HG02885 (cell line): ENCODE results near the gene COLQ.
"Not testable (repeated sequence)": the region's sequence is repeated elsewhere in the genome, so short reads cannot be mapped to it uniquely, and the experiment has no call there.

Experiments used
- ATAC-seq: cut with Tn5 transposase; IDR thresholded peaks from one replicate; pipeline ENCODE4 v1.9.1; 2021; ENCODE audit warnings: mild to moderate bottlenecking; ENCODE audit not compliant: unreplicated experiment, poor library complexity

Gene COLQ

GRCh38 chr3:15433531-15433930 lies 88.0 kb downstream of the COLQ start:
- ATAC-seq = no peak

- ATAC-seq = no peak
These were observed 90.2 kb downstream of the COLQ start for GRCh38 chr3:15431256-15431837.

GRCh38 chr3:15430624-15431023 lies 90.9 kb downstream of the COLQ start:
- ATAC-seq = no peak

GRCh38 chr3:15429080-15429479 lies 92.4 kb downstream of the COLQ start:
- no peak for ATAC-seq

- ATAC-seq = no peak
These were observed 93.0 kb downstream of the COLQ start for GRCh38 chr3:15428539-15428938.

- no peak for ATAC-seq
These were observed 93.5 kb downstream of the COLQ start for GRCh38 chr3:15427981-15428380.

GRCh38 chr3:15427182-15427880 lies 94.2 kb downstream of the COLQ start, which contains the start of the genes EAF1 and METTL6:
EAF1 (plus strand) TSS chr3:15427598; CDS start chr3:15427780, 182 bp downstream.
METTL6 (minus strand) TSS chr3:15427544; CDS start chr3:15426511, 1,033 bp downstream.
- ATAC-seq = peak; percentile 89

- no peak for ATAC-seq
These were observed 94.9 kb downstream of the COLQ start for GRCh38 chr3:15426579-15427118.

GRCh38 chr3:15420871-15421270 lies 100.6 kb downstream of the COLQ start:
- ATAC-seq = no peak

GRCh38 chr3:15410966-15411365 lies 110.5 kb downstream of the COLQ start:
- ATAC-seq = not testable (repeated sequence)

- ATAC-seq = no peak
These were observed 111.7 kb downstream of the COLQ start for GRCh38 chr3:15409774-15410173.

GRCh38 chr3:15409239-15409638 lies 112.3 kb downstream of the COLQ start:
- no peak for ATAC-seq

GRCh38 chr3:15405448-15406050 lies 116.0 kb downstream of the COLQ start:
- no peak for ATAC-seq

- ATAC-seq = no peak
These were observed 116.7 kb downstream of the COLQ start for GRCh38 chr3:15404767-15405166.

- no peak for ATAC-seq
These were observed 117.5 kb downstream of the COLQ start for GRCh38 chr3:15403965-15404364.

- ATAC-seq = no peak
These were observed 118.0 kb downstream of the COLQ start for GRCh38 chr3:15403495-15403894.

- no peak for ATAC-seq
These were observed 119.6 kb downstream of the COLQ start for GRCh38 chr3:15401936-15402335.
